GM12878 (cell line): Measurements from ENCODE around the gene UGT2A3. TPM values are rescaled to one million over a fixed set of nuclear protein-coding genes. Genes with fewer than 3 reads are reported as not detected.

Experiments used
- ATAC-seq: fragments of 200-7000 bp; cut with Tn5 transposase; 3 replicates; pipeline ENCODE4 v1.9.1; 2020; ENCODE audit warnings: mild to moderate bottlenecking, moderate library complexity
- BruUV-seq: library from RNA; stranded (reverse); fragments of 400-500 nt; replicated peaks from 2 replicates; lab custom pipeline; 2021; lab: Mats Ljungman, UMichigan
- CTCF ChIA-PET: fragments of 300-600 bp; sonication (Branson Sonifier 250); formaldehyde crosslinking; extraction: SDS; loops from one replicate; lab custom pipeline; 2021; ENCODE audit warnings: inconsistent platforms; lab: Yijun Ruan, JAX
- POLR2A ChIA-PET: fragments of 350-600 bp; formaldehyde crosslinking; extraction: SDS; loops from one replicate; lab custom pipeline; 2021; ENCODE audit warnings: inconsistent platforms; lab: Charles Lee
- RAD21 ChIA-PET: fragments of 300-600 bp; sonication (Branson Sonifier 250); formaldehyde crosslinking; loops from one replicate; lab custom pipeline; 2023; ENCODE audit warnings: antibody characterized with exemption; ENCODE audit not compliant: unreplicated experiment; lab: Charles Lee
- SMC1A ChIA-PET: fragments of 300-600 bp; sonication (Branson Sonifier 250); formaldehyde crosslinking; loops from one replicate; lab custom pipeline; 2023; ENCODE audit not compliant: unreplicated experiment, uncharacterized antibody; lab: Charles Lee
- DNase-seq: peaks from one replicate; pipeline ENCODE4 v3.0.0-alpha.2; 2011; ENCODE audit warnings: low read depth, low spot score
- FAIRE-seq: peaks from 3 replicates; lab custom pipeline; 2011; peaks lifted over from hg19 to GRCh38; lab: Jason Lieb, UNC
- H2AFZ ChIP-seq: 2 replicates; pipeline ENCODE4 v1.6.0; 2011; ENCODE audit warnings: low read depth, low read length, control low read depth; ENCODE audit not compliant: control insufficient read depth
- H3K27ac ChIP-seq: 2 replicates; pipeline ENCODE4 v1.5.1; 2011; ENCODE audit warnings: control low read depth; ENCODE audit not compliant: control insufficient read depth, insufficient read depth
- H3K27me3 ChIP-seq, 2 experiments: replicated peaks in 1 of 2; 2 replicates each; pipeline versions ENCODE4 v1.6.0 to v1.6.1; 2011; ENCODE audit warnings: low read length in 1 of 2; ENCODE audit not compliant: control insufficient read depth in 2 of 2, insufficient read depth in 2 of 2
- H3K36me3 ChIP-seq, 2 experiments: 2 replicates each; pipeline ENCODE4 v1.5.1; 2011; ENCODE audit warnings: low read length in 1 of 2; ENCODE audit not compliant: control insufficient read depth in 2 of 2, insufficient read depth in 2 of 2
- H3K4me1 ChIP-seq: 2 replicates; pipeline ENCODE4 v1.6.1; 2011; ENCODE audit warnings: mild to moderate bottlenecking, low read length, moderate library complexity, mixed read lengths; ENCODE audit not compliant: control insufficient read depth, insufficient read depth
- H3K4me2 ChIP-seq: 2 replicates; pipeline ENCODE4 v1.6.0; 2011; ENCODE audit warnings: control low read depth; ENCODE audit not compliant: control insufficient read depth, insufficient read depth
- H3K4me3 ChIP-seq: fragments of 200-600 bp; sonication (generic); 2 replicates; pipeline ENCODE4 v1.5.1; 2016
- H3K79me2 ChIP-seq: 2 replicates; pipeline ENCODE4 v1.6.0; 2011; ENCODE audit warnings: low read length; ENCODE audit not compliant: control insufficient read depth, insufficient read depth
- H3K9ac ChIP-seq: 2 replicates; pipeline ENCODE4 v1.8.0; 2011; ENCODE audit warnings: low read length, control low read depth, mixed read lengths; ENCODE audit not compliant: control insufficient read depth, insufficient read depth
- H3K9me3 ChIP-seq: replicated peaks from 3 replicates; pipeline ENCODE4 v1.5.1; 2011; ENCODE audit warnings: mild to moderate bottlenecking, low read length; ENCODE audit not compliant: control insufficient read depth, insufficient read depth
- H4K20me1 ChIP-seq: 2 replicates; pipeline ENCODE4 v1.6.0; 2011; ENCODE audit not compliant: control insufficient read depth, insufficient read depth
- TARDBP ChIP-seq: IDR thresholded peaks from 2 replicates; pipeline ENCODE4 v1.6.1; 2016; ENCODE audit warnings: borderline replicate concordance
- ZBTB40 ChIP-seq: fragments of 450-650 bp; IDR thresholded peaks from 2 replicates; pipeline ENCODE4 v1.6.1; 2016; ENCODE audit warnings: mild to moderate bottlenecking, moderate library complexity, borderline replicate concordance
- WGBS: methylation state at CpG from one replicate; pipeline ENCODE4 v1.1.6; 2016; ENCODE audit warnings: low lambda C conversion rate; ENCODE audit not compliant: insufficient replicate concordance, insufficient coverage; ENCODE audit errors: missing lambda C conversion rate; 5-methylcytosine and 5-hydroxymethylcytosine counted together
- in situ Hi-C: fragments of 300-500 bp; cut with MboI; formaldehyde crosslinking; loops from 9 replicates; pipeline ENCODE4 v1.14.3; 2018; ENCODE audit warnings: mixed read lengths
- intact Hi-C: fragments of 100-400 bp; cut with micrococcal nuclease; formaldehyde crosslinking; loops from one replicate; pipeline ENCODE4 v1.14.2; 2022; ENCODE audit not compliant: unreplicated experiment
- polyA plus RNA-seq, 11 experiments: library from polyadenylated mRNA; depleted of rRNA in 4 of 11; unstranded in 6 of 11; stranded (reverse) in 5 of 11; fragments of >200 nt; fragmentation: Nextera tagmentation in 4 of 11; fragmentation: Illumina TruSeq in 1 of 11; extraction: Ambion mirVana in 4 of 11; extraction: Trizol in 1 of 11; gene quantifications; 1 replicate in 1 of 11; 2 replicates in 10 of 11; pipeline versions ENCODE4 v1.2.1 to v1.2.3, GENCODE V29; 2011 to 2016; ENCODE audit warnings: inconsistent platforms in 2 of 11, missing spikeins in 2 of 11, low read depth in 1 of 11
- total RNA-seq, 4 experiments: library from RNA; depleted of rRNA in 3 of 4; stranded (reverse); fragments of >200 nt in 3 of 4; fragmentation: Illumina TruSeq in 1 of 4; extraction: Trizol in 1 of 4; gene quantifications; 2 replicates each; pipeline versions ENCODE4 v1.2.1 to v1.2.3, GENCODE V29; 2013 to 2021

The UGT2A3 gene
- total and polyA plus RNA-seq, 10 of the 15 experiments (the other 5 are each of a cell fraction or from before 2014, with no cell fraction given), result 0.04 to 0.18 (median 0.09) TPM; not detected in 2

DNA sequence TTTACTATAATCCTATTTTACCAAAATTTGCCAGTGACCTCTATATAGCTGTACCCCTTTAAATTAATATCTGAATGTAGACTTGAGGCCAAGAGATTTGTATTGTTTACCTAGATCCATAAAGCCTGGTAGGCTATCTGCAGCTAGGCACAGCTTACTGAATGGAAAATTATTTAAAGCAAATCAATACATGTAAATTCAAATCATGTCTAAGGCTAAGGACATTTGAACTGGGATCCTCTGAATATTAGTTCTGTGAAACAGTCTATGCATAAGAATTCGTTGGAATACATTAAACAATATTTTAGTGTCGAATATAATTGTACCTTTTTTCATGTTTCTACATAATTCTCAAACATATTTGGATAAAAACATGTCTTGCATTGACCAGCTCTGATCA, 1.6 kb downstream of the UGT2A3 start:
- WGBS, result 5% methylated on average over 2 of the region's 2 CpGs
- Histone ChIP-seq H3K36me3 (no peaks in the 10 kb centered on the region), H3K4me1 (no peaks in the 10 kb centered on the region), H3K9me3 (no peaks in the 10 kb centered on the region), H3K27me3 (no peaks in the 10 kb centered on the region), H3K4me3 (no peak overlapping the region), H3K4me2 (no peak overlapping the region), H3K9ac (no peak overlapping the region), H4K20me1 (no peaks in the 10 kb centered on the region), H3K27ac (no peak overlapping the region), H2AFZ (no peak overlapping the region), H3K79me2 (no peaks in the 10 kb centered on the region)
- BruUV-seq, result no TSS peak
- ChIA-PET RAD21 (interaction anchor here (1.1 to 3.4 kb wide), 3 partner anchors 45 to 105 kb away, joined by 3 to 10 read pairs (median 6); no protein-coding TSS in a partner anchor), POLR2A (interaction anchor here (1.5 to 2.1 kb wide), 2 partner anchors 9 to 21 kb away, joined by 3 to 6 read pairs; no protein-coding TSS in a partner anchor), SMC1A (interaction anchor here (0.8 to 2.2 kb wide), 9 partner anchors 11 to 147 kb away, joined by 3 to 9 read pairs (median 3); no protein-coding TSS in a partner anchor), CTCF (no interaction called here)
- ATAC-seq, result no peak
- no peak for FAIRE-seq
- TF ChIP-seq TARDBP (no peak), ZBTB40 (no peak)
- in situ Hi-C loops, result no loop called here
- intact Hi-C loops, result no loop called here
- no peak for DNase-seq
